ENCODE data around the gene PIAS3.

Gene PIAS3

GRCh38 chr1:145855426-145855948, 3.4 kb downstream of the PIAS3 start:
- no peak for TF ChIP-seq CTCF (IDR thresholded peaks at IDR 0.05; ENCODE audit: low read depth, low read length)
- no peak for DNase-seq (ENCODE audit: extremely low read depth, low read depth)

DNA sequence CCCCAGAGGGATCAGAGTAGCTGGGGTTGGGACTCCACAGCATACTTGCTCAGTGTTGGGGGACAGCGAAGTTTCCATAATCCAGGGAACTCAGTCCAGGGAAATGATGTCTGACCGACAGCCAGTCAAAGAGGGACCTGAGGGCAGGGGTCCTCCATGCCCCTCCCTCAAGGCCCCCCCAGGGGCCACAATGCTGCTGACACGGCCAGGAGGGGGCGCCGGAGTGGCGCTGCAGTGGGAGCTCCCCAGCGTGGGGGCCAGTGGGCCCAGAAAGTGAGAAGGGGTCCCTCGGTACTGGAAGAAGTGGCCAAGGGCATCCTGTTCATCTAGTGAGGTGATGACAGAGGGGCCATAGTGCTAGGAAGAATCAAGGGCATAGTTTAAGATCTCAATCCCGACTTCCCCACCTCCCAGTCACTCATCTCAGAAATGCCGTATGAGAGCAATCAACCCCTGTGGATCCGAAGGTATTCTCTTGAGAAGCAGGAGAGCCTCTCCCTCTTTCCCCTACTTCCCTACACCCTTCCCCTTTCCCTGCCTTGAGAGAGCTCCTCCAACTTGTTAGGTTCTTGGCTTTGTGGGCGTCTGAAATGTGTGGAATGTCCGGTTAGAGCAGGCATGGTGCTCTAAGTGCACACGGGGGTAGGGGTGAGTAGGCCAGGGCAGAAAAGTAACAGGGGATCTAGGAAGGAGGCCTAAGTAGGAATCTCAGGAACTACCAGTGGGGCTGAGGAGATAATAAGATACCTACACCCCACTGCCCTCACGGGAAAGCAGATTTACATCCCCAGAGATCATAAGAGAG, 9.3 kb downstream of the PIAS3 start:
- TF ChIP-seq CTCF (IDR thresholded peaks at IDR 0.05; ENCODE audit: low read depth, low read length), result peak; percentile 40

DNA sequence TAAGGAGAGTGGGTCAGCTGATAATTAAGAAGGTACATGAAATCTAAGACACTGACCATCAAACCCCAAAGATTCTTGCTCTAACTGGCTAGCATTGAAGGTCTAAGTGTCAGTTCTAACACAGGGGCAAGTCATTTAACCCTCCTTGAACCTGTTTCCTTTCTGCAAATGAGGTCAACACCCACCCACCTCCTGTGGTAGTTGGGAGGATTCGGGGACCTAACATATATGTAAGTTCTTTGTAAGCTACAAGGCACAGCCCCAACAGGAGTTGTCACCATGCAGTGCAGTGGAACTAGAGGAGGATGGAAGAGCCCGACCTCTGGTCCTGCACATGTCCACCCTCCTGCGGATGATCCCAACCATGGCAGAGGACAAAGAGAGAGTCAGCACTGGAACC, 11.1 kb downstream of the PIAS3 start:
- DNase-seq (ENCODE audit: extremely low read depth, low read depth), result no peak
- TF ChIP-seq CTCF (IDR thresholded peaks at IDR 0.05; ENCODE audit: low read depth, low read length), result no peak

More for the DNA sequence above, 9.3 kb downstream of the PIAS3 start:
- DNase-seq (ENCODE audit: extremely low read depth, low read depth), result no peak

DNA sequence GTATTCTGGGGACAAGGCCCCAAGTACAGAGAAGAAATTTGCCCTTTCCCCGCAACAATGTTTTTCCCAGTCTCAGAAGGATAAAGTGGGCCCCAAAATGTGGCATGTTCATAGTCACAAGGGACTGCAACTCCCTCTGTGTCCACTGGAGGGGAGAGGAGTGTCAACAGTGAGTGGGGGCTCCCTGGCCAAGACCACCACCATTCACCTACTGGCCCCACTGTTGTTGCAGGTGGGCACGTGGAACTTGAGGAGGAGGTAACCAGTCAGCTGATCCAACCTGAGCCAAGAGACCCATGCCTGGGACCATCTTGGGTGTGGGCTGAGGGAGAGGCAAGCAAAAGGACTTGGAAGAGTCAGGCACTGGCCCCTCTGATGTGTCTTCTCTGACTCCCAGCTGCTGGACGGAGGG, 12.7 kb downstream of the PIAS3 start:
- DNase-seq (ENCODE audit: extremely low read depth, low read depth), result no peak

DNA sequence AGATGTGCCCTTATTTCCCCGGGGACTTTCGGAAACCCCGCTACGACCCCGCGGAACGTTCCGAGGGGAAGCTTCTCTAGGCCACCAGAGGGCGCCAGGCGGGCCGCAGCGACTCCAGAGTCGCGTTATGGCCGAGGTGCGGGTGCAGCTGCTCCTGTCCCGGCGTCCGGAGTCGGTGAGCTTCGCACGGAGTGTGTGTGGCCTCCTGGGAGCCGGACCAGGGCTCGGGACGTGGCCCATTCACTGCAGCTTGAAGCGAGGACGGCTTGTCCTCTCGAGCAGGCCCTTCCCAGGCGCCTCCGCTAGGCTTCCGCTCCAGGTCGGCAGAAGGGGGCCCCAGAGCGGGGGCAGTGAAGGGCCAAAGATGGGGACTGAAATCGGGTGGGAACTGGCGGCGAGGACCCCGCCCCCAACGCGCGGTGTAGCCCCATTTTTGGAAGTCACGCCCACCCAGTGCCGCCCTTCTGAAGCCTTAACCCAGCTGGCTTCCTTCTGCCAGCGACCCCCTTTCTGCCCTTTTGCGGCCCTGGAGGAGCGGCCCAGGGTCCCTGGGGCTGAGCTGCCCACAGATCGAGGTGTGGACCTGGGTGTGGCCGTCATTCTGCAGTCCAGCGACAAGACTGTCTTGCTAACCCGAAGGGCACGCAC, 13.2 kb downstream of the PIAS3 start, which contains the start of gene NUDT17:
Gene NUDT17, plus strand, starts transcription at position 117 of the 648 bp plus-strand sequence. Its CDS starts 11 bp downstream, at position 128.
- DNase-seq (ENCODE audit: extremely low read depth, low read depth), result no peak
- no peak; the same call in none of the 2 replicates for TF ChIP-seq CTCF (IDR thresholded peaks at IDR 0.05; ENCODE audit: low read depth, low read length)

More for the DNA sequence above, 12.7 kb downstream of the PIAS3 start:
- peak; percentile 58 for TF ChIP-seq CTCF (IDR thresholded peaks at IDR 0.05; ENCODE audit: low read depth, low read length)

DNA sequence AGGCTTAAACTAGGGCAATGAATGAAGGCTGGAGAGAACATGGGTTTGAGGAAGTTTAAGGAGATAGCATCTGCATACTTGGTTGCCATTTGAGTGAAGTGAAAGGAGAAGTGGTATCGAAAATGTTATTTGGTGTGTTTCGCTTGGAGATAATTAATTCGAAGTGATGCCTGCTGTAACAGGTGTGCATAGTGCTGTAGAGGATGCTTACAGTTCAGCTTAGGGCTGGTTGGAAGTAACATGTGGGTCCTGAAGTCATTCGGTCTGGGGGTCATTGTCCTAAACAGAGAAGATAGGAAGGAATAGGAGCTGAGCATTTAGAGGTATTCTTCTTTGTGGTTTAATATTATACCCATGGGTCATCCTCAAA, 13.8 kb downstream of the PIAS3 start:
- DNase-seq (ENCODE audit: extremely low read depth, low read depth), result no peak
- no peak for TF ChIP-seq CTCF (IDR thresholded peaks at IDR 0.05; ENCODE audit: low read depth, low read length)

DNA sequence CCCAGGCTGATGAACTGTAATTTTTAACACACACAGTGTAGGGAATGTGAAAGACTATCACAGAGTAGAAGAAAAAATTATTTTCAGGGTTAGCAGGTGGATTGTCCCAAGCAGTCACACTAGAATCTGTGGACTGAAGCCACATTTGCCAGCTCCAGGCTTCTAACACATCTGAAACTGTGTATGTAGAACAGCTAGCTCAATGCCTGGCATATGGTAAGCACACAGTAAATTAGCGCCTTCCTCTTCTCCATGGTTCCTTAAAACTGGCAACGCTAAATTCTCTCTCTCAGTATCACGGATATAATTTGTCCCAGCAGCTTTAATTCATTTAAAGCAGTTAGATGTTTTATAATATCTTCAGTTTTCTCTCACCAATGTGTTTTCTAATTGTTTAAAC, 15.8 kb downstream of the PIAS3 start:
- no peak for TF ChIP-seq CTCF (IDR thresholded peaks at IDR 0.05; ENCODE audit: low read depth, low read length)
- DNase-seq (ENCODE audit: extremely low read depth, low read depth), result no peak

All from AG09319 (cell line).